Stomach (tissue), 4 donors: ENCODE measurements around the gene LRP3.

Experiments
- CTCF ChIP-seq, 7 experiments: fragments of 450-650 bp in 4 of 7; fragments of 200-600 bp in 3 of 7; sonication (generic) in 3 of 7; IDR thresholded peaks; one replicate each; pipeline ENCODE4 v1.5.1; 2016 to 2019; ENCODE audit warnings: antibody characterized with exemption in 7 of 7, control low read depth in 2 of 7, mild to moderate bottlenecking in 1 of 7
- POLR2A ChIP-seq, 4 donors: fragments of 450-650 bp; IDR thresholded peaks; one replicate each; pipeline ENCODE4 v1.6.1; 2016; ENCODE audit warnings: antibody characterized with exemption in 4 of 4, control low read depth in 2 of 4, mild to moderate bottlenecking in 1 of 4, moderate library complexity in 1 of 4

GRCh38 chr19:33198169-33198568, 4.0 kb downstream of the LRP3 start:
- TF ChIP-seq POLR2A (IDR thresholded peaks at IDR 0.05) (no peak), CTCF (IDR thresholded peaks at IDR 0.05) (no peak)
